WTC11 (cell line): ENCODE measurements around the gene CPNE5. TPM values are rescaled to one million over a fixed set of nuclear protein-coding genes. Genes with fewer than 3 reads are reported as not detected.

Experiments
- ATAC-seq: fragments of 200-7000 bp; cut with Tn5 transposase; 2 replicates; pipeline ENCODE4 v1.10.0; 2021; ENCODE audit warnings: mild to moderate bottlenecking, moderate library complexity
- CTCF ChIA-PET: fragments of 300-600 bp; sonication (Branson Sonifier 250); formaldehyde crosslinking; loops from one replicate; lab custom pipeline; 2021; ENCODE audit warnings: antibody characterized with exemption; lab: Charles Lee
- POLR2A ChIA-PET: fragments of 350-600 bp; sonication (Branson Sonifier 250); formaldehyde crosslinking; loops from one replicate; lab custom pipeline; 2021; ENCODE audit warnings: antibody characterized with exemption; lab: Charles Lee
- DNase-seq: peaks from one replicate; pipeline ENCODE4 v3.0.0; 2021; ENCODE audit warnings: low spot score
- H3K27ac Mint-ChIP-seq: 2 replicates; pipeline ENCODE4 v1.8.0; 2021; ENCODE audit warnings: mixed read lengths
- H3K27me3 Mint-ChIP-seq: 2 replicates; pipeline ENCODE4 v1.8.0; 2021; ENCODE audit warnings: low read depth, mild to moderate bottlenecking, moderate library complexity, mixed read lengths
- H3K36me3 Mint-ChIP-seq: 2 replicates; pipeline ENCODE4 v1.8.0; 2021; ENCODE audit warnings: mixed read lengths
- H3K4me1 Mint-ChIP-seq: 2 replicates; pipeline ENCODE4 v1.8.0; 2022; ENCODE audit warnings: mixed read lengths
- H3K4me3 Mint-ChIP-seq: 2 replicates; pipeline ENCODE4 v1.8.0; 2021; ENCODE audit warnings: mild to moderate bottlenecking, moderate library complexity, mixed read lengths
- H3K9me3 Mint-ChIP-seq: 2 replicates; pipeline ENCODE4 v1.8.0; 2021; ENCODE audit warnings: mixed read lengths
- AR ChIP-seq: fragments of 250-450 bp; sonication (Bioruptor Pico); IDR thresholded peaks from 2 replicates; pipeline ENCODE4 v1.9.0; 2021; ENCODE audit warnings: mild to moderate bottlenecking
- ARID4B ChIP-seq: sonication (generic); formaldehyde crosslinking; IDR thresholded peaks from 2 replicates; pipeline ENCODE4 v1.8.0; 2023; ENCODE audit warnings: missing genetic modification reagents, mild to moderate bottlenecking, borderline replicate concordance
- CBFB ChIP-seq: sonication (generic); formaldehyde crosslinking; IDR thresholded peaks from 2 replicates; pipeline ENCODE4 v1.8.1; 2022; ENCODE audit warnings: mild to moderate bottlenecking, low read depth, missing genetic modification reagents
- CREM ChIP-seq: sonication (generic); formaldehyde crosslinking; IDR thresholded peaks from 2 replicates; pipeline ENCODE4 v1.8.1; 2022; ENCODE audit warnings: mild to moderate bottlenecking, missing genetic modification reagents, moderate library complexity
- EMX1 ChIP-seq: fragments of 250-450 bp; sonication (Bioruptor Pico); IDR thresholded peaks from 2 replicates; pipeline ENCODE4 v1.8.0; 2021; ENCODE audit warnings: mild to moderate bottlenecking
- FOXJ3 ChIP-seq: sonication (generic); formaldehyde crosslinking; IDR thresholded peaks from 2 replicates; pipeline ENCODE4 v1.9.0; 2021; ENCODE audit warnings: missing genetic modification reagents, mild to moderate bottlenecking, borderline replicate concordance
- GABPB1 ChIP-seq: sonication (generic); formaldehyde crosslinking; IDR thresholded peaks from 2 replicates; pipeline ENCODE4 v1.8.1; 2023; ENCODE audit warnings: mild to moderate bottlenecking, missing genetic modification reagents
- GTF2I ChIP-seq: fragments of 250-450 bp; sonication (Bioruptor Pico); conservative IDR thresholded peaks from 2 replicates; pipeline ENCODE4 v1.4.0; 2021; ENCODE audit warnings: mild to moderate bottlenecking
- HMGA2 ChIP-seq: fragments of 250-450 bp; sonication (Bioruptor Pico); IDR thresholded peaks from 2 replicates; pipeline ENCODE4 v1.4.0; 2021; ENCODE audit warnings: mild to moderate bottlenecking, moderate library complexity
- HMGXB4 ChIP-seq: sonication (generic); formaldehyde crosslinking; IDR thresholded peaks from 2 replicates; pipeline ENCODE4 v1.8.1; 2023; ENCODE audit warnings: mild to moderate bottlenecking, moderate library complexity, missing genetic modification reagents
- JAZF1 ChIP-seq: fragments of 250-450 bp; sonication (Bioruptor Pico); IDR thresholded peaks from 2 replicates; pipeline ENCODE4 v1.9.0; 2021; ENCODE audit warnings: moderate library complexity, mild to moderate bottlenecking, inconsistent platforms
- MXD4 ChIP-seq: fragments of 250-450 bp; sonication (Bioruptor Pico); IDR thresholded peaks from 2 replicates; pipeline ENCODE4 v1.8.0; 2021; ENCODE audit warnings: mild to moderate bottlenecking, moderate library complexity, borderline replicate concordance
- NFATC4 ChIP-seq: fragments of 250-450 bp; sonication (Bioruptor Pico); IDR thresholded peaks from 2 replicates; pipeline ENCODE4 v1.9.0; 2021; ENCODE audit warnings: mild to moderate bottlenecking
- SOX15 ChIP-seq: fragments of 250-450 bp; sonication (Bioruptor Pico); IDR thresholded peaks from 2 replicates; pipeline ENCODE4 v1.9.0; 2021; ENCODE audit warnings: mild to moderate bottlenecking
- USF2 ChIP-seq: sonication (generic); formaldehyde crosslinking; IDR thresholded peaks from 2 replicates; pipeline ENCODE4 v1.8.1; 2023; ENCODE audit warnings: mild to moderate bottlenecking, missing genetic modification reagents, moderate library complexity
- ZNF138 ChIP-seq: sonication (generic); formaldehyde crosslinking; conservative IDR thresholded peaks from 2 replicates; pipeline ENCODE4 v1.8.1; 2022; ENCODE audit warnings: mild to moderate bottlenecking, moderate library complexity, missing genetic modification reagents
- ZNF232 ChIP-seq: sonication (generic); formaldehyde crosslinking; IDR thresholded peaks from 2 replicates; pipeline ENCODE4 v1.8.0; 2022; ENCODE audit warnings: mild to moderate bottlenecking, missing genetic modification reagents
- ZNF263 ChIP-seq: sonication (generic); formaldehyde crosslinking; IDR thresholded peaks from 2 replicates; pipeline ENCODE4 v1.8.1; 2022; ENCODE audit warnings: low read depth, mild to moderate bottlenecking, moderate library complexity, missing genetic modification reagents
- total RNA-seq: library from RNA; stranded (reverse); gene quantifications from 3 replicates; pipeline ENCODE4 v1.2.3, GENCODE V29; 2021

CPNE5 gene
- total RNA-seq, 1 experiment from 2014 or later: 0.44 TPM

- TF ChIP-seq SOX15 (CRISPR knock-in tag) (no peak), AR (CRISPR knock-in tag) (no peak), JAZF1 (CRISPR knock-in tag) (no peak), FOXJ3 (CRISPR knock-in tag) (no peak), USF2 (CRISPR knock-in tag) (no peak), ZNF232 (CRISPR knock-in tag) (no peak), CBFB (CRISPR knock-in tag) (no peak), ZNF138 (CRISPR knock-in tag) (no peak), HMGA2 (CRISPR knock-in tag) (no peak), HMGXB4 (CRISPR knock-in tag) (no peak), MXD4 (CRISPR knock-in tag) (no peak), GTF2I (no peak), GABPB1 (no peak), EMX1 (CRISPR knock-in tag) (no peak), ZNF263 (CRISPR knock-in tag) (no peak), ARID4B (CRISPR knock-in tag) (no peak), NFATC4 (CRISPR knock-in tag) (no peak), CREM (CRISPR knock-in tag) (no peak)
- TF ChIP-seq, all 79 proteins: peak for 0
- ATAC-seq: peak; percentile 55
- peaks cover 16% of the 10 kb centered on the region for H3K4me1 Mint-ChIP-seq
- no peaks in the 10 kb centered on the region for H3K9me3 Mint-ChIP-seq
- no peaks in the 10 kb centered on the region for H3K36me3 Mint-ChIP-seq
- H3K27ac Mint-ChIP-seq: no peak overlapping the region
- DNase-seq: no peak
- no peak overlapping the region for H3K4me3 Mint-ChIP-seq
- POLR2A ChIA-PET: interaction anchor here (0.6 kb wide), 1 partner anchor 121 kb away, joined by 4 read pairs; no protein-coding TSS in a partner anchor
- CTCF ChIA-PET: interaction anchor here (0.9 to 2.2 kb wide), 5 partner anchors 28 to 116 kb away, joined by 3 to 10 read pairs (median 4); no protein-coding TSS in a partner anchor
- H3K27me3 Mint-ChIP-seq: peaks cover 2% of the 10 kb centered on the region; the same call in 1 of the 2 replicates
These were observed 108.5 kb downstream of the CPNE5 start for GRCh38 chr6:36730424-36731380.
